GM12891 (cell line): ENCODE results near the gene TCEANC.

Experiments used
- DNase-seq: peaks from one replicate; pipeline ENCODE4 v3.0.0; 2011; ENCODE audit warnings: low spot score; ENCODE audit not compliant: insufficient read length
- FAIRE-seq: peaks from 2 replicates; lab custom pipeline; 2011; peaks lifted over from hg19 to GRCh38; lab: Jason Lieb, UNC
- PAX5 ChIP-seq: IDR thresholded peaks from 2 replicates; pipeline ENCODE4 v1.6.1; 2011; ENCODE audit warnings: low read length, moderate library complexity, mild to moderate bottlenecking; ENCODE audit not compliant: insufficient read depth, severe bottlenecking
- POLR2A ChIP-seq: IDR thresholded peaks from 2 replicates; pipeline ENCODE4 v1.6.1; 2011; ENCODE audit warnings: low read depth, low read length, control low read depth
- POLR2AphosphoS5 ChIP-seq: IDR thresholded peaks from 2 replicates; pipeline ENCODE4 v1.6.1; 2011; ENCODE audit warnings: low read depth, low read length, control low read depth
- POU2F2 ChIP-seq: IDR thresholded peaks from 2 replicates; pipeline ENCODE4 v1.6.1; 2011; ENCODE audit warnings: low read depth, mild to moderate bottlenecking, control low read depth, low read length, moderate library complexity
- SPI1 ChIP-seq: IDR thresholded peaks from 2 replicates; pipeline ENCODE4 v1.6.1; 2011; ENCODE audit warnings: low read depth, low read length, control low read depth
- TAF1 ChIP-seq: IDR thresholded peaks from 2 replicates; pipeline ENCODE4 v1.6.1; 2011; ENCODE audit warnings: low read depth, low read length, control low read depth

TCEANC gene

GRCh38 chrX:13697976-13698375, 45.0 kb downstream of the TCEANC start:
- no peak for DNase-seq
- no peak for FAIRE-seq
- TF ChIP-seq TAF1: no peak
- peak; percentile 59; the same call in 1 of the 2 replicates for TF ChIP-seq SPI1
- no peak for TF ChIP-seq POU2F2
- TF ChIP-seq POLR2A: no peak
- no peak for TF ChIP-seq POLR2AphosphoS5
- TF ChIP-seq PAX5: no peak

- FAIRE-seq: no peak
- no peak for DNase-seq
- TF ChIP-seq POLR2A: no peak
- no peak for TF ChIP-seq POLR2AphosphoS5
- no peak for TF ChIP-seq TAF1
- no peak for TF ChIP-seq PAX5
These were observed 45.5 kb downstream of the TCEANC start for GRCh38 chrX:13698432-13698831.

GRCh38 chrX:13699183-13699826, 46.4 kb downstream of the TCEANC start:
- no peak for TF ChIP-seq POLR2AphosphoS5
- TF ChIP-seq SPI1: no peak
- no peak for TF ChIP-seq POU2F2
- no peak for TF ChIP-seq TAF1
- TF ChIP-seq POLR2A: no peak
- peak; percentile 78 for FAIRE-seq
- DNase-seq: no peak

- FAIRE-seq: no peak
- TF ChIP-seq SPI1 (no peak), PAX5 (no peak), POLR2A (no peak), POU2F2 (no peak), POLR2AphosphoS5 (no peak), TAF1 (no peak)
These were observed 47.4 kb downstream of the TCEANC start for GRCh38 chrX:13700380-13700779.

GRCh38 chrX:13702111-13702789, 49.3 kb downstream of the TCEANC start:
- DNase-seq: no peak
- TF ChIP-seq TAF1: no peak
- no peak for TF ChIP-seq POLR2AphosphoS5
- TF ChIP-seq SPI1: no peak
- no peak for TF ChIP-seq POU2F2
- TF ChIP-seq POLR2A: no peak
- no peak for TF ChIP-seq PAX5
- peak; percentile 54 for FAIRE-seq

More at GRCh38 chrX:13700380-13700779, 47.4 kb downstream of the TCEANC start:
- no peak for DNase-seq

- FAIRE-seq (no peak), DNase-seq (no peak)
- no peak for TF ChIP-seq POLR2AphosphoS5
- no peak for TF ChIP-seq POU2F2
- no peak for TF ChIP-seq PAX5
- TF ChIP-seq SPI1: no peak
- TF ChIP-seq POLR2A: no peak
- no peak for TF ChIP-seq TAF1
These were observed 50.2 kb downstream of the TCEANC start for GRCh38 chrX:13703135-13703534.

- no peak for FAIRE-seq
- TF ChIP-seq POLR2A (no peak), TAF1 (no peak), POU2F2 (no peak), POLR2AphosphoS5 (no peak)
- no peak for DNase-seq
These were observed 50.6 kb downstream of the TCEANC start for GRCh38 chrX:13703589-13703988.

GRCh38 chrX:13711141-13711540, 58.2 kb downstream of the TCEANC start:
- FAIRE-seq (no peak), DNase-seq (no peak)
- TF ChIP-seq SPI1 (no peak), PAX5 (no peak)
